Epithelial cell of esophagus (primary cell): ENCODE results near the gene TRAPPC2L.

Experiments
- DNase-seq: peaks from one replicate; pipeline ENCODE4 v3.0.0; 2010; ENCODE audit warnings: low read depth
- H3K4me3 ChIP-seq: 2 replicates; pipeline ENCODE4 v1.5.1; 2011; ENCODE audit warnings: mild to moderate bottlenecking, low read length, control low read depth
- CTCF ChIP-seq: IDR thresholded peaks from 2 replicates; pipeline ENCODE4 v1.5.1; 2011; ENCODE audit warnings: low read depth, mild to moderate bottlenecking, low read length, control low read depth, inconsistent platforms; ENCODE audit not compliant: insufficient read depth; ENCODE audit errors: missing control alignments

TRAPPC2L gene

GRCh38 chr16:88853325-88853941 is 3.5 kb upstream of the TRAPPC2L start:
- no peak for DNase-seq
- no peak overlapping the region for H3K4me3 ChIP-seq
- no peak for TF ChIP-seq CTCF

- no peak overlapping the region for H3K4me3 ChIP-seq
- no peak for DNase-seq
- no peak for TF ChIP-seq CTCF
These were observed 2.4 kb upstream of the TRAPPC2L start for GRCh38 chr16:88854306-88855111.

GRCh38 chr16:88855176-88855575 is 1.8 kb upstream of the TRAPPC2L start:
- DNase-seq, result no peak
- no peak overlapping the region for H3K4me3 ChIP-seq
- no peak for TF ChIP-seq CTCF

GRCh38 chr16:88855736-88856121 is 1.2 kb upstream of the TRAPPC2L start:
- no peak for TF ChIP-seq CTCF
- DNase-seq, result no peak
- H3K4me3 ChIP-seq, result peak overlapping the region; percentile 57

- no peak for DNase-seq
- peak overlapping the region; percentile 57 for H3K4me3 ChIP-seq
- TF ChIP-seq CTCF, result no peak
These were observed 652 bp upstream of the TRAPPC2L start for GRCh38 chr16:88856122-88856827.

- peak overlapping the region; percentile 98 for H3K4me3 ChIP-seq
- peak; percentile 82 for DNase-seq
- peak; percentile 81 for TF ChIP-seq CTCF
These were observed 907 bp downstream of the TRAPPC2L start for GRCh38 chr16:88857728-88858339.
